K562 (cell line): ENCODE results near the gene TCFL5. TPM values are rescaled to one million over a fixed set of nuclear protein-coding genes. Genes with fewer than 3 reads are reported as not detected.
A peak's percentile ranks its signal among the peaks of the same experiment; 100 is the strongest.

Experiments
- CBFB ChIP-seq: sonication (generic); formaldehyde crosslinking; IDR thresholded peaks from 2 replicates; pipeline ENCODE4 v1.4.0; 2020; ENCODE audit warnings: mild to moderate bottlenecking, missing genetic modification reagents
- CBX5 ChIP-seq: IDR thresholded peaks from 2 replicates; pipeline ENCODE4 v1.6.1; 2014; ENCODE audit warnings: low read depth, borderline replicate concordance
- CHD4 ChIP-seq: fragments of 200-600 bp; sonication (generic); IDR thresholded peaks from 3 replicates; pipeline ENCODE4 v1.6.1; 2012; ENCODE audit warnings: low read depth, mild to moderate bottlenecking, mixed read lengths, low read length, inconsistent platforms; ENCODE audit not compliant: insufficient read depth, insufficient replicate concordance, poor library complexity, severe bottlenecking
- CREB3L1 ChIP-seq: fragments of 450-650 bp; IDR thresholded peaks from 2 replicates; pipeline ENCODE4 v1.6.1; 2014; ENCODE audit warnings: low read depth, mild to moderate bottlenecking, moderate library complexity, borderline replicate concordance
- EHMT2 ChIP-seq: fragments of 450-650 bp; IDR thresholded peaks from 2 replicates; pipeline ENCODE4 v1.6.1; 2018; ENCODE audit warnings: antibody characterized with exemption
- FOXJ2 ChIP-seq: fragments of 200-800 bp; sonication (Bioruptor generic); IDR thresholded peaks from 2 replicates; pipeline ENCODE4 v1.6.1; 2016; ENCODE audit warnings: missing genetic modification characterization, missing compliant biosample characterization
- HDGF ChIP-seq: fragments of 450-650 bp; IDR thresholded peaks from 2 replicates; pipeline ENCODE4 v1.6.1; 2016
- MLX ChIP-seq, 2 experiments: fragments of 450-650 bp in 1 of 2; sonication (generic) in 1 of 2; formaldehyde crosslinking; conservative IDR thresholded peaks; 2 replicates each; pipeline versions ENCODE4 v1.4.0 to v1.8.1; 2020 to 2022; ENCODE audit warnings: mild to moderate bottlenecking in 1 of 2, missing genetic modification reagents in 1 of 2
- TCF7L2 ChIP-seq: fragments of 150-350 bp; IDR thresholded peaks from 2 replicates; pipeline ENCODE4 v1.6.1; 2016; ENCODE audit warnings: low read depth, mild to moderate bottlenecking, low read length, moderate library complexity
- ZNF224 ChIP-seq: sonication (generic); formaldehyde crosslinking; IDR thresholded peaks from 2 replicates; pipeline ENCODE4 v1.8.0; 2022; ENCODE audit warnings: mild to moderate bottlenecking, missing genetic modification reagents
- ZNF24 ChIP-seq: fragments of 450-650 bp; IDR thresholded peaks from 2 replicates; pipeline ENCODE4 v1.6.1; 2016
- polyA plus RNA-seq, 8 experiments: library from polyadenylated mRNA; depleted of rRNA in 4 of 8; stranded (reverse) in 5 of 8; unstranded in 3 of 8; fragments of >200 nt; fragmentation: Nextera tagmentation in 2 of 8; fragmentation: Illumina TruSeq in 1 of 8; extraction: Ambion mirVana in 2 of 8; extraction: Trizol in 1 of 8; gene quantifications; 2 replicates each; pipeline versions ENCODE4 v1.2.1 to v1.2.3, GENCODE V29; 2011 to 2014; ENCODE audit warnings: inconsistent platforms in 1 of 8, missing spikeins in 1 of 8
- total RNA-seq, 7 experiments: library from RNA; depleted of rRNA in 6 of 7; stranded (reverse); fragments of >200 nt in 6 of 7; fragmentation: Illumina TruSeq in 2 of 7; extraction: Trizol in 2 of 7; gene quantifications; 2 replicates each; pipeline versions ENCODE4 v1.2.1 to v1.2.3, GENCODE V29; 2011 to 2021; ENCODE audit warnings: low replicate concordance in 1 of 7
- TF ChIP-seq, protein P1 (sequence below), 2 experiments: fragments of 200-800 bp in 1 of 2; sonication (Bioruptor generic) in 1 of 2; sonication (generic) in 1 of 2; formaldehyde crosslinking in 1 of 2; IDR thresholded peaks in 1 of 2; conservative IDR thresholded peaks in 1 of 2; 2 replicates each; pipeline versions ENCODE4 v1.5.0 to v1.6.1; 2016 to 2020; ENCODE audit warnings: missing compliant biosample characterization in 1 of 2, missing genetic modification characterization in 1 of 2, missing genetic modification reagents in 1 of 2
- TF ChIP-seq, protein P2 (sequence below): IDR thresholded peaks from 2 replicates; pipeline ENCODE4 v1.6.1; 2014; ENCODE audit warnings: antibody characterized with exemption

The TCFL5 gene
- total and polyA plus RNA-seq, 9 of the 15 experiments (the other 6 are each of a cell fraction or from before 2014, with no cell fraction given): 1.00 to 12.6 (median 9.1) TPM

- TF ChIP-seq ZNF224 (no peak), CREB3L1 (peak; percentile 87; the same call in 1 of the 2 replicates), MLX (CRISPR knock-in tag; conservative IDR thresholded peaks at IDR 0.05) (no peak), HDGF (no peak), EHMT2 (no peak), TCF7L2 (no peak), CBX5 (no peak), CBFB (CRISPR knock-in tag) (no peak), CHD4 (no peak), ZNF24 (no peak), FOXJ2 (tag) (no peak)
- TF ChIP-seq, protein P1, sequence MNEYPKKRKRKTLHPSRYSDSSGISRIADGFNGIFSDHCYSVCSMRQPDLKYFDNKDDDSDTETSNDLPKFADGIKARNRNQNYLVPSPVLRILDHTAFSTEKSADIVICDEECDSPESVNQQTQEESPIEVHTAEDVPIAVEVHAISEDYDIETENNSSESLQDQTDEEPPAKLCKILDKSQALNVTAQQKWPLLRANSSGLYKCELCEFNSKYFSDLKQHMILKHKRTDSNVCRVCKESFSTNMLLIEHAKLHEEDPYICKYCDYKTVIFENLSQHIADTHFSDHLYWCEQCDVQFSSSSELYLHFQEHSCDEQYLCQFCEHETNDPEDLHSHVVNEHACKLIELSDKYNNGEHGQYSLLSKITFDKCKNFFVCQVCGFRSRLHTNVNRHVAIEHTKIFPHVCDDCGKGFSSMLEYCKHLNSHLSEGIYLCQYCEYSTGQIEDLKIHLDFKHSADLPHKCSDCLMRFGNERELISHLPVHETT (CRISPR knock-in tag; conservative IDR thresholded peaks at IDR 0.05 in 1 of 2, IDR thresholded peaks at IDR 0.05 in 1 of 2): peak in 1 of 2 experiments; percentile 32; a peak in 1 of 4 replicates
- TF ChIP-seq, protein P2, sequence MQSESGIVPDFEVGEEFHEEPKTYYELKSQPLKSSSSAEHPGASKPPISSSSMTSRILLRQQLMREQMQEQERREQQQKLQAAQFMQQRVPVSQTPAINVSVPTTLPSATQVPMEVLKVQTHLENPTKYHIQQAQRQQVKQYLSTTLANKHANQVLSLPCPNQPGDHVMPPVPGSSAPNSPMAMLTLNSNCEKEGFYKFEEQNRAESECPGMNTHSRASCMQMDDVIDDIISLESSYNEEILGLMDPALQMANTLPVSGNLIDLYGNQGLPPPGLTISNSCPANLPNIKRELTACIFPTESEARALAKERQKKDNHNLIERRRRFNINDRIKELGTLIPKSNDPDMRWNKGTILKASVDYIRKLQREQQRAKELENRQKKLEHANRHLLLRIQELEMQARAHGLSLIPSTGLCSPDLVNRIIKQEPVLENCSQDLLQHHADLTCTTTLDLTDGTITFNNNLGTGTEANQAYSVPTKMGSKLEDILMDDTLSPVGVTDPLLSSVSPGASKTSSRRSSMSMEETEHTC: peak; percentile 62
Observed at GRCh38 chr20:62861726-62862336, at the start of gene TCFL5 (continued).
